Measurements from ENCODE around the gene XRCC3.

GRCh38 chr14:103736546-103737431, 21.5 kb upstream of the XRCC3 start:
- TF ChIP-seq GABPA (IDR thresholded peaks at IDR 0.05 in 1 of 2, conservative IDR thresholded peaks at IDR 0.05 in 1 of 2) = no peak
- TF ChIP-seq CTCF (IDR thresholded peaks at IDR 0.05; ENCODE audit: low read depth, low read length, missing input control) = no peak
- TF ChIP-seq SP1 (IDR thresholded peaks at IDR 0.05) = no peak
- no peak for TF ChIP-seq JUND (IDR thresholded peaks at IDR 0.05)
- no peak for TF ChIP-seq ATF3 (IDR thresholded peaks at IDR 0.05)
- TF ChIP-seq REST (IDR thresholded peaks at IDR 0.05) = no peak

Measured in liver (tissue), 3 donors.